IPS-18c (cell line): ENCODE data around the gene MRPL53.
"Not testable (repeated sequence)": the region's sequence is repeated elsewhere in the genome, so short reads cannot be mapped to it uniquely, and the experiment has no call there.

ENCODE experiments used
- H3K4me3 ChIP-seq: 2 replicates; pipeline ENCODE4 v1.7.0; 2013; ENCODE audit warnings: low read depth, mild to moderate bottlenecking, low read length, moderate library complexity; ENCODE audit not compliant: insufficient read depth
- H3K9me3 ChIP-seq: one replicate; pipeline ENCODE4 v1.6.1; 2013; ENCODE audit warnings: mild to moderate bottlenecking, low read length, moderate library complexity; ENCODE audit not compliant: control insufficient read depth, insufficient read depth

MRPL53 gene

GRCh38 chr2:74489906-74490305 is 17.4 kb upstream of the MRPL53 start:
- Histone ChIP-seq H3K4me3 (no peak overlapping the region), H3K9me3 (no peaks in the 10 kb centered on the region)

DNA sequence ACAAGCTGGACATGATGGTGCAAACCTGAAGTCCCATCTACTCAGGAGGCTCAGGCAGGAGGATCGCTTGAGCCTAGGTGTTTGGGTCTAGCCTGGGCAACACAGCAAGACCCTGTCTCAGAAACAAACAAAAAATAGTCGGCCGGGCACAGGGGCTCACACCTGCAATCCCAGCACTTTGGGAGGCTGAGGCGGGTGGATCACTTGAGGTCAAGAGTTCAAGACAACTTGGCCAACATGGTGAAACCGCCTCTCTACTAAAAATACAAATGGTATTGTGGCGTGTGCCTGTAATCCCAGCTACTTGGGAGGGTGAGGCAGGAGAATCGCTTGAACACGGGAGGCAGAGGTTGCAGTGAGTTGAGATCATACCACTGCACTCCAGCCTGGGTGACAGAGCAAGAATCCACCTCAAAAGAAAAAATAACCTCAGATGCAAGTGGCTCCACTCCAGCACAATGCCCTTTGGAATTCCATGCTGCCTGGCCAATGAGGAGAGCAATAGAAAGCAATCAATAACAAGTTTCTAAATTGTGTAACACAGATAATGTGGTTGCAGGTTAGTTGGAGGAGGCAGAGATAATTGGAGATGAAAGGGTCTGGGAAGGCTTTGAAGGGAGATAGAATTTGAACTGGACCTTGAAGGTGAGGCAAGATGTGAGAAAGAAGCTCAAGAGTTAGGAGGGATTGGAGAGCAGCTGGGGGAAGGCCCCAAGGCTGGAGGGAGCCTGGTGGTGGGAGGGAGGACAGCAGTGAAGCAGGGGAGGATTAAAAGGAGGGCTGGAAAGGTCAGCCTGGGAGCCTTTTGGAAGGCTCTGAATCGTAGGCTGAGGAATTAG is 16.4 kb upstream of the MRPL53 start:
- Histone ChIP-seq H3K9me3 (no peaks in the 10 kb centered on the region), H3K4me3 (no peak overlapping the region)

GRCh38 chr2:74486141-74486540 is 13.7 kb upstream of the MRPL53 start:
- Histone ChIP-seq H3K4me3 (no peak overlapping the region), H3K9me3 (no peaks in the 10 kb centered on the region)

GRCh38 chr2:74483675-74484164 is 11.2 kb upstream of the MRPL53 start:
- peak overlapping the region; percentile 87 for H3K4me3 ChIP-seq
- not testable (repeated sequence) for H3K9me3 ChIP-seq

DNA sequence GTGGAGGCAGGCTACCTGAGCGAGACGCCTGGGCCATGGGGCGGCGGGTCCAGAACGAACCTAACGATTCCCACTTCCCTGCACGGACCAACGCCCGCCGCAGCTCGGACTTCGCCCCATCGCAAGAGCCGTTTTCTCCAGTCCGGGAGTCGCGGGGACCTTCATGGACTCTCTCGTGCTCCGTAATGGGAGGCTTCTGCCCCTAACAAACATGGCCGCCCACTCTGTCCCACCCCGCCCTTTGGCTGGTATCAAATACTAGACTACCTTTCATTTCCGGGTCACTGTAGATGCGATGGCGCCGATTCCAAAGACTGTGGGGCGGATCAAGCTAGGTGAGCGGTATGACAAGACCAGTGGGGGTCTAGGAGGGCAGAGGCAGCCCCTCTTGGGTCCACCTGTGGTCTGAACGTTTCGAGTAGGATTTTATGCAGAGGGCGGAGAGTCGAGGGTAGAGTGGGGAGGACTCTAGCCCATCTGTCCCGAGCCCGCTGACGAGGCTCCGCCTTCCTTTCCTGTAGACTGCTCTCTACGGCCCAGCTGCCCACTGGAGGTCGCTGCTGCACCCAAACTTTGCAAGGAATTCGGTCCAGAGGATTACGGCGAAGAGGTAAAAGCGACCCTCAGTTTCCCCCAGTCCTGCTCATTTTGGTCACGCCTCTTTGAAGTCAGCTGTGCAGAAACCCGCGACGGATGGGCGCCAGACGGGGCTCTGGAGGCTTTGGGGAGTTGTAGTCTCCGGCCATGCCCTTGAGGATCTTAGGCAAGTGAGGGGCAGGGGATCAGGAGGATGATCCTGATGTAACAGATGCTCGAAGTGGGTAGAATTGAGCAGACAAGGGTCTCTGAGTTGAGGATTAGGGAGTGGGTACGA is 10.6 kb upstream of the MRPL53 start, which contains the start of the genes CCDC142 and TTC31:
CCDC142 (minus strand) TSS at position 198 of the 874 bp plus-strand sequence; CDS start at position 37, 161 bp downstream.
TTC31 (plus strand) TSS at position 281 of the 874 bp plus-strand sequence; CDS start at position 296, 15 bp downstream.
- Histone ChIP-seq H3K9me3 (no peaks in the 10 kb centered on the region), H3K4me3 (peak within 1 kb of the TSS; percentile 87)

- no peaks in the 10 kb centered on the region for H3K9me3 ChIP-seq
- peak overlapping the region; percentile 87 for H3K4me3 ChIP-seq
These were observed 9.7 kb upstream of the MRPL53 start for GRCh38 chr2:74481961-74482800.

DNA sequence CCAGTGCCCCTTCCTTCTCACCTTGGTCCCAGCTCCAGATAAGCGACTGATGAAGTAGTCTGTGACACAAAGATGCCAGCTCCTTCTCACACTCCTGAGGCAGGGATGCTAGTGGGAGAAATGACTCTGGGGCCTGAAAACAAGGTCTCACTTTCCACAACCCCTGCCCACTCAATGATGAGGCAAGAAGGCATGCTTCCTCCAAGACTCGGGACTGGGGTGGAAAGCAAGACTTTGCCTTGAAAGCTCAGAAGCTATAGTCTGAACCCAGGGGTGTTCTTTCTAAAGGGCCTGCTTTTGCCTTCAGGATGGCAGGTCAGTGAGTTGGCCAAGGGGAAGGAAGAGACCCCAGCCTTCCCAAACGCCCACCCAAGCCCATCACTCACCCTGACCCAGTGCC is 9.0 kb upstream of the MRPL53 start:
- no peaks in the 10 kb centered on the region for H3K9me3 ChIP-seq
- peak overlapping the region; percentile 87 for H3K4me3 ChIP-seq

DNA sequence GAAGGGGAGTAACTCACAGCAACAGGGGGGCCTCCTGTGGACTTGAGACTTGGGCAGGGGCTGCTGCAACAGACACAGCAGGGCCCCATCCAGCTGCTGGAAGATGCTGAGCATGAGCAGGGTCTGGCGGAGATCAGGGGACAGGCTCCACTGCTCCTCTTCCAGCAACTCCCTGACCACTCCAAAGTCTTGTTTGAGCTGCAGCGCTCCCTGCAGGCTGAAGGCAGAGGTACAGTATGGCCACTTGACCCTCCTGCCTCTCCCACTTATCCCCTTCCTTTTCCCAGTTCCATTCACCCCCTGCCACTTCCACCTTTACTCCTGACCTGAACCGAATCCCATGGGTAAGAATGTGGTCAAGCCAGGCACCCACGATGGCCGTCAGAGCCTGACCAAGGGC is 2.4 kb upstream of the MRPL53 start:
- Histone ChIP-seq H3K9me3 (no peaks in the 10 kb centered on the region), H3K4me3 (no peak overlapping the region)

- no peak overlapping the region for H3K4me3 ChIP-seq
- no peaks in the 10 kb centered on the region for H3K9me3 ChIP-seq
These were observed 2.0 kb upstream of the MRPL53 start for GRCh38 chr2:74474481-74474880.

- H3K4me3 ChIP-seq: peak overlapping the region; percentile 99
- H3K9me3 ChIP-seq: no peaks in the 10 kb centered on the region
These were observed 422 bp upstream of the MRPL53 start for GRCh38 chr2:74472945-74473258.

DNA sequence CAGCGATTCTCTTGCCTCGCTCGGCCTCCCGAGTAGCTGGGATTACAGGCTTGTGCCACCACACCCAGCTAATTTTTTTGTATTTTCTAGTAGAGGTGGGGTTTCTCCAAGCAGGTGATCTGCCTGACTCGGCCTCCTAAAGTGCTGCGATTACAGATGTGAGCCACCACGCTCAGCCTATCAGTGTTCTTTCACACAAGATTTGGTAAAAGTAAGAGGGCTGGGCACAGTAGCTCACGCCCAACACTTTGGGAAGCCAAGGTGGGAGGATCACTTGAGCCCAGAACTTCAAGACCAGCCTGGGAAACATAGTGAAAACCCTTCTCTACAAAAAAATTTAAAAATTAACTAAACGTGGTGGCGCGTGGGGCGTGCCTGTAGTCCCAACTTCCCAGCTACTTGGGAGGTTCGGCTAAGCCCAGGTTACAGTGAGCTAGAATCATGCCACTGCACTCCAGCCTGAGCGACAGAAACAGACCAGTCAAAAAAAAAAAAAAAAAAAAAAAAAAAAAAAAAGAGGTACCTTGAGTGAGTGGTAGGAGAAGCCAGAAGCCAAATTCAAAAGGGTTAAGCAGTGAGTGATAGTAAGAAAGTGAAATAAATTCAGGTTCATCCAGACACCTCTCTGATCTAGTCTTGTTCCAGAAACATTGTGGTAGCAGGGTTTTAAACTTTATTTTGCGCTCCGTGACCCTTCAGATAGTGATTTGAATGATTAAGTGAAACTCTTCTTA is 981 bp downstream of the MRPL53 start:
- no peaks in the 10 kb centered on the region for H3K9me3 ChIP-seq
- H3K4me3 ChIP-seq: peak overlapping the region; percentile 99

DNA sequence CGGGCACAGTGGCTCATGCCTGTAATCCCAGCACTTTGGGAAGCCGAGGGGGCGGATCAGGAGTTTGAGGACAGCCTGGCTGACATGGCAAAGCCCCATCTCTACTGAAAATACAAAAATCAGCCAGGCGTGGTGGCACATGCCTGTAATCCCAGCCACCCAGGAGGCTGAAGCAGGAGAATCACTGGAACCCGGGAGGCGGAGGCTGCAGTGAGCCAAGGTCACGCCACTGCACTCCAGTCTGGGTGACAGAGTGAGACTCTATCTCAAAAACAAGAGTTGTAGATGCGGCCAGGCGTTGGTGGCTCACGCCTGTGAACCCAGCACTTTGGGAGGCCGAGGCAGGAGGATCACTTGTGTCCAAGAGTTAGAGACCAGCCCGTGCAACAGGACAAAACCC is 1.7 kb downstream of the MRPL53 start:
- not testable (repeated sequence) for H3K9me3 ChIP-seq, H3K4me3 ChIP-seq

- Histone ChIP-seq H3K9me3 (no peaks in the 10 kb centered on the region), H3K4me3 (peak overlapping the region; percentile 89)
These were observed 8.1 kb downstream of the MRPL53 start for GRCh38 chr2:74464406-74464805.

DNA sequence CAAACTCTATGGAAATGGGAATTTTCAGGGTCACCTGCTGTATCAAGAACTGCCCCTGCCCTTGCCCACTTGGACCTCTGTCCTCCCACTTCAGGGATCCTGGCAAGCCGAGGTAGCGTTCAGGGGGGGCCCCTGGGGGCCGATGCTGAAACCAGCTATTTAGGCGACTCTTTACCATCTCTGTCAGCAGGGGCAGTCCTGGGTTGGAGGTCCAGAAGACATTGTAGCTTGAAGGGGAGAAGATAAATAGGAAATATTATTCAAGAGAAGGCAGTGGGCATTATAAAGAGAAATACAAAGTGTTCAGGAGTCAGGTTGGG is 9.7 kb downstream of the MRPL53 start:
- H3K4me3 ChIP-seq: no peak overlapping the region

GRCh38 chr2:74462054-74462785 is 10.3 kb downstream of the MRPL53 start:
- Histone ChIP-seq H3K9me3 (no peaks in the 10 kb centered on the region), H3K4me3 (no peak overlapping the region)

More for the DNA sequence above, 9.7 kb downstream of the MRPL53 start:
- no peaks in the 10 kb centered on the region for H3K9me3 ChIP-seq
